Inflammatory macrophage treated with lipopolysaccharide for 1 hour (primary cell): ENCODE measurements around the gene SUMF1.

ENCODE experiments used
- DNase-seq, 2 donors: peaks; one replicate each; pipeline ENCODE4 v3.0.0-alpha.2; 2020 to 2022

The SUMF1 gene

GRCh38 chr3:4375911-4376310 lies 91.2 kb downstream of the SUMF1 start:
- DNase-seq, result no peak

- no peak for DNase-seq
Observed at GRCh38 chr3:4373669-4374068, 93.4 kb downstream of the SUMF1 start.

DNA sequence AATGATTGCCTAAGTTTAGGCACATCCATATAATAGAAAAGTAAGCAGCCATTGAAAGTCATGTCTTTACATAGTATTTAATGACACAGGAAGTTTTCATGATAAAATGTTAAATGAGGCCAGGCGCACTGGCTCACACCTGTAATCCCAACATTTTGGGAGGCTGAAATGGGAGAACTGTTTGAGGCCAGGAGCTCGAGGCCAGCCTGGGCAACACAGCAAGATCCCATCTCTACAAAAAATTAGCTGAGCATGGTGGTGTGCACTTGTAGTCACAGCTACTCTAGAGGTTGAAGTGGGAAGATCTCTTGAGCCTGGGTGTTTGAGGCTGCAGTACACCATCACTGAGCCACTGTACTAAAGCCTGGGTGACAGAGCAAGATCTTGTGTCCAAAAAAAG lies 104.5 kb downstream of the SUMF1 start:
- DNase-seq, result no peak

GRCh38 chr3:4360817-4361216 lies 106.3 kb downstream of the SUMF1 start:
- no peak for DNase-seq

GRCh38 chr3:4359805-4360502 lies 107.1 kb downstream of the SUMF1 start:
- DNase-seq, result no peak

DNA sequence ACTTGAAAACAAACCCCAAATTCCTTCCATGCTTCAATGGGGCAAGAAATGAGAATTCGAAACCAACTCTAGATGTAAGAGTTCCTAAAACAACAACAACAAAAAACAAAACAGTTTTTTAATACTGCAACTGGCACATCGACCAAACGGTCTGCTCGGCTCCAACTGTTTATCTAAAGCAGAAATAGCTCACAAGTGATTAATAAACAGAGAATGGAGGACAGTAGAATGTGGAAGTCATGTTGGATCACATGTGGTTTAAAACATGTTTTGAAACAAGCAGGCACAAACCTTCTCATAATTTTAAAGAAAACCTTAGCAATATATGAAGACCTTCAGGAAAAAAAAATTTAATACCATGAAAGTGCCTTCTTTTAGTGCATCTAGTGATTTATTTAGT lies 108.8 kb downstream of the SUMF1 start:
- no peak for DNase-seq

DNA sequence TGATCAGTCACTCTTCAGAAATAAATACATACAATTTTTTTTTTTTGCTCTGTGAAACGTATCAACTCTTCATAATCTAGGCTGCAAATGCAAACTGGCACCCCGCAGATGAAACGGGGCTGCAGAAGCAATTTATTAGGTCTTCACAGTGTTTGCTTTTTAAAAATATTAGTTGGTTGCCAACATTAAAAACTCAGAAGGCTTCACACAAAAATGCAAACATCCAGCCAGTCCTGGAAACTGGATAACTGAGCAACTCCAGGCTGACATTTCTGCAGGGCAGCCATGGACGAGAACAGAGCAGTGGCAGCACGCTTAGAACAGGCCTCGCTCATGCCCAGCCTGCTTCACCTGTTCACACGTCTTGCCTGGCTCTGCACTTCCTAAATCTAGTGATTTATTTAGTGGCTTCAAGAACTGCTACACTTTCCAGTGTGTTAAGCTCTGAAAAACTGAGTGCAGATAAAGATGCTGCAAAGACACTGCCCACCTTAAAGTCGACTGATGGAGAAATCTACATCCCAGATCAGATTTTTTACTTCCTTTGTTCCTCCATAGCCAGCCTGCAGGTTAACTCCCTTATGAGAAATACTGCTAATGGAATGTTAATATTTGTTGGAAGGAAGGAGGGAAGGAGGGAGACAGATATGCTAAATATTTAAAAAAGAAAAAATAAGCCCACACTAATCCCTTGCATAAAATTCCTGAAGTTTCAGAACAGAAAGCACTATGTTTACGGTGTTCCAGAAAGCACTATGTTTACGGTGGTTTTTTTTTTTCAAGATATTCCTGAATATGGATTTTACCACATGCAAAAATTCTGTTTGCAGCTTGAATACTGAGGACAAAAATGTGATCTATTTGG lies 110.3 kb downstream of the SUMF1 start:
- no peak for DNase-seq

- DNase-seq, result no peak
Observed at GRCh38 chr3:4356220-4356540, 110.9 kb downstream of the SUMF1 start.

- DNase-seq, result no peak
Observed at GRCh38 chr3:4355401-4356219, 111.5 kb downstream of the SUMF1 start.

- DNase-seq, result no peak
Observed at GRCh38 chr3:4351872-4352271, 115.2 kb downstream of the SUMF1 start.

GRCh38 chr3:4351164-4351855 lies 115.8 kb downstream of the SUMF1 start:
- peak; percentile 63 to 67 for DNase-seq

DNA sequence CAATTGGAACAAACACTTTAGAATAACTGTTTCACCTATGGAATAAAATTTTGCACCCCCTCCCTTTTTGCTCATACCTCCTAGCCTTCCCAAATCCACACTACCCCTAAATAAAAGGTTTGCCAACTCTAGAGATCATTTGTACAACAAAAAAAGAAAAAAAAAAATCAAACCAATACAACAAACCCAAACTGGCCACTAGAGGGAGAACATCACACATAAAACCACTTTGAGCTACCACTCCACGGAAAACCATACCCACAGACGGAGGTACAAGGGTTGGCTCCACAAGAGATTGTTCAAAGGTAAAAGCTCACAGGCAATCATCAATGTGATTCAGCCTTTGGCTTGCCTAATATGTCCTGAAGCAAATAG lies 116.3 kb downstream of the SUMF1 start:
- DNase-seq, result peak; percentile 68 to 86

GRCh38 chr3:4343258-4343657 lies 123.8 kb downstream of the SUMF1 start:
- peak in 1 of 2 donors; percentile 25 for DNase-seq

- DNase-seq, result no peak
Observed at GRCh38 chr3:4341336-4341675, 125.8 kb downstream of the SUMF1 start.

GRCh38 chr3:4340411-4341335 lies 126.4 kb downstream of the SUMF1 start:
- peak; percentile 18 to 27 for DNase-seq

DNA sequence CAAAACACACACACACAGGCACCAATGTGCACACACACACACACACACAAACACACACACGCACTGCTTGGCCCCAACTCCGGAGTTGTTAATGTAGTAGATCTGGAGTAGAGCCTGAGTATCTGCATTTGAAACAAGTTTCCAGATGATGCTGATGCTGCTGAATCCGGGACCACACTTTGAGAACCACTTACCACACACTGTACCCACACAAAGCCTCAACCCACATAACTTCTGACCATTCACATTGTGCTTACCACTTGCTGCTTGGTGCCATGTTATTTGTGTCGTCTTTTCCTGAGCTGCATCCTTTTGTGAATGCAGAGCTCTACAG lies 127.0 kb downstream of the SUMF1 start:
- no peak for DNase-seq

- no peak for DNase-seq
Observed at GRCh38 chr3:4338751-4339150, 128.3 kb downstream of the SUMF1 start.

GRCh38 chr3:4336850-4337546 lies 130.1 kb downstream of the SUMF1 start:
- DNase-seq, result no peak

GRCh38 chr3:4335840-4336562 lies 131.1 kb downstream of the SUMF1 start:
- no peak for DNase-seq

GRCh38 chr3:4334548-4334947 lies 132.5 kb downstream of the SUMF1 start:
- DNase-seq, result no peak

GRCh38 chr3:4332991-4333390 lies 134.1 kb downstream of the SUMF1 start:
- DNase-seq, result no peak
